Erythroblast (primary cell): Measurements from ENCODE around the gene TENT5A.

Experiments used
- DNase-seq, 2 experiments: peaks; one replicate each; lab custom pipeline; 2025; lab: John Stamatoyannopoulos, UW
- GATA1 ChIP-seq: IDR thresholded peaks from 2 replicates; pipeline ENCODE4 v1.6.1; 2011; ENCODE audit warnings: low read depth, mild to moderate bottlenecking, control low read depth, low read length, moderate library complexity
- POLR2A ChIP-seq: IDR thresholded peaks from 2 replicates; pipeline ENCODE4 v1.6.1; 2011; ENCODE audit warnings: mild to moderate bottlenecking, low read length

Gene TENT5A

GRCh38 chr6:81734081-81734480 lies 18.4 kb downstream of the TENT5A start:
- DNase-seq = peak; percentile 2 to 36

GRCh38 chr6:81731814-81732213 lies 20.7 kb downstream of the TENT5A start:
- DNase-seq = no peak

More at GRCh38 chr6:81734081-81734480, 18.4 kb downstream of the TENT5A start:
- TF ChIP-seq POLR2A (no peak), GATA1 (no peak)

DNA sequence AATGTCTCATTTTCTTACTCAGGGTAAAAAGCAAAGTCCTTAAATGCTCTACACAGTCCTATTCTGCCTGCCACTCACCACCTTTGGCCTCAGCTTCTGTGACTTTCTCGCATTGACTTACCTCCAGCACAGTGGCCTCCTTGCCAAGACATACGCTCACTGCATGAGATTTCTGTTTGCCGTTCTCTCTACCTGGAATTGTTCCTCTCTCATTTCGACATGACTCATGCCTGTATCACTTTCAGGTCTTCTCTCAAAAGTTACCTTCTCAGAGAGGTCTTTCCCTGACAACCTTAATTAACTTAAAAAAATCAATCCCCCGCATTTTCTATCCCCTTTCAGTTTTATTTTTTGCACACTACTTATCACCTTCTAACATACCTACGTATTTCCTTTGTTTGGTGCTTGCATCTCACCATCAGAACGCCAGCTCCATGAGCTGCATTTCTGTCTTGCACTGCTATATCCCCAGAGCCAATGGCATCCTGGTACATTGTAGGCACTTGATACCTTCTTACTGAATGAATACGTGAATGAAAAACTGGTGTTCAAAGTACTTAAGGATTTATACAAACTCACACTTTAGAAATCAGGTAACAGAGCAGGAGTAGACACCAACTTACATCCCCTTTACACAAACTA lies 24.5 kb downstream of the TENT5A start:
- TF ChIP-seq POLR2A = no peak
- no peak for TF ChIP-seq GATA1
- DNase-seq = no peak

More at GRCh38 chr6:81731814-81732213, 20.7 kb downstream of the TENT5A start:
- TF ChIP-seq POLR2A (no peak), GATA1 (no peak)

DNA sequence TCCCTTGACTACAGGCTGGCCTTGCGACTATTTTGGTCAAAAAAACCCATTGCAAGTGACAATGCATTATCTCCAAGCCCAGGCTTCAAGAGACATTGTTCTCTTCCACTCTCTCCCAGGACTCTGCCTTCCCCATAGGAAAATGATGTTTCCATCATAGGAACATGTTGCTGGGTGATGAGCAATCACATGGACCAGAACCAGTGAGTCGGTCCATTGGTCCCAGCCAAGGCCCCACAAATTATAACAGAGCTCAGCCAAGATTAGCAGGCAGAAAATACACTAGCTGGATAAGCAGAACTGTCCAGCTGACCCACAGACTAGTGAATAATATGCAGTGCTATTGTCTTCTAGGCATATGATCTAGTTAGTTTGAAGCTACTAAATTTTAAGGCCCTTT lies 27.4 kb downstream of the TENT5A start:
- DNase-seq = no peak
- TF ChIP-seq POLR2A = no peak

DNA sequence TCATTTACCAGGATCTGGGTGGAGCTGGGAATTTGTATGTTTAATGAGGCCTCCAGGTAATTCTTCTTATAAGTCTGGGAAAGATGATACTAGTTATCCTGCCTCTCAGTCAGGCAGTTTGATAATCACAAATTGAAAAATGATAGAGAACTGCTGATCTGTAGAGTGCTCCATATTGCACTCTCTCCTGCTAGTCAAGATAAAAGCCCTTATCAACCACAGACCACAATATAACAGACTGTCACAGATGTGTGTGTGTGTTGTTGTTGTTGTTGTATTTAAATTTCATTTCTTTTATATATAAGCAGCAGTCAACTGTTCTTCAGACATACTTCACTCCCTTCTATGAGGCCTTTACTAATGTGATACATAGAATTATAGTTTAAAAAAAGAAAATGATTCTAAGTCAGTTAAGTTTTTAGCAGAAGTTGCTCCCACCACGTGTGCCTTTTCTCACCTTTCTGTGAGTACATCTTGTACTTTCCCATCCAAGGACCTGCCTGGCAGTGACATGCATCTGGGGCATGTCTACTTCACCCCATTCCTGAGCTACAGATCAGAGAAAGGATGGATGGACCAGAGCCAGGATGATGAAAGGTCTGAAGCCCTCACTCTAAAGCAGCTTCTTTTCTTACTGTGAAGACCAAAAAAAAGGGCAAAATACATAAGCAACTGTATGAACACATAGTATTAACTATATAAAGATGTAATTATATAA lies 29.8 kb downstream of the TENT5A start:
- peak; percentile 34 to 78 for DNase-seq
- TF ChIP-seq GATA1 (no peak), POLR2A (no peak)

DNA sequence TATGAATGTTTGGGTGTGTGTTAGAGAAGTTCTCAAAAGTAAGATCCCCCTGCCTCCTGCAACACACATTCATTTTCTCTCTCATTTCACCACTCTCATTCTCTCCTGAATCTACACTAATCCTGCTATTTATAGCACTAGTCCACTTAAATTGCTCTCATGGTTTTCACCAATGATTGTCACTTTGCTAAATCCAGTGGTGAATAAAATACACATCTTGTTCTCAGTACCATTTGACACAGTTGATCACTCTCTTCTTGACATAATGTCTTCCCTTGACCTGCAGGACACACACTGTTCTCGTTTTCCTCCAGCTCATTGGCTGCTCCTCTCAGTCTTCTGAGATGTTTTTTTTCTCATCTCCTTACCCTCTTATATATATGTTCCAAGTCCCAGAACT lies 32.1 kb downstream of the TENT5A start:
- TF ChIP-seq POLR2A = no peak
- TF ChIP-seq GATA1 = no peak
- no peak for DNase-seq

DNA sequence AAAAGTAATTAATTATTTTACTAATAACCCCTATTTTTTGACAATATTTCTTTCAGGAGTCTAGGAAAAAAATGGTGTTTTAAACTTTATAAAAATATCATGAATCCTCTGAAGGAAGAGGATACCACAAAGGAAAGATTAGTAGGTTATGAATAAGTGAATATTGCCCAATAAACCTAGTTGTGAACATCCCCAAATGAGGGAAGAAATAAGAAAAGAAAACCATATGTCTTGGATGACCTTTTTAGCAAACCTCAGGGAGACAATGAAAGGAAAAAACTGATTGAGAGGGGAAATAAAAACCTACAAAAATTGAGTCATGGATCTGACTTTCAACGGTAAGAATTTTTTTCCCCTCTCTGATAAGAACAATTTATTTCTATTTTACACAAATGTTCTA lies 34.4 kb downstream of the TENT5A start:
- no peak for DNase-seq
- no peak for TF ChIP-seq GATA1
- TF ChIP-seq POLR2A = no peak

DNA sequence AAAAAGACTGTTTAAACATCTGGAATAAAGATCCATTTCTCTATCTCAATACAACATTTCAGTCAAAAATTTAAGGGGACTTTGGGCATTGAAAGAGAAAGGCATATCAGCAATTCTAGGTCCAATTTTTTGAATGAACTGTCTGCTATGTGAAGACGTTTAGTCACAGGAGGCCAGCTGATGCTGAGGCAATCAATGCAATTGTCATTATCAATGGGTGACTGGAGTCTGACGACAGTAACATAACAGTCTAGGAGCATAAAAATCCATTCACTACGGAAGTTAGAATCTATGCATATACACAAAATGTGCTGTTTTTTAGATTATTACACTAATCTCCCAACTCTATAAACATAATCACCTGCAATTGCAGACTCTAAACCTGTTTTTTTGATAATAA lies 37.8 kb downstream of the TENT5A start:
- TF ChIP-seq GATA1 (no peak), POLR2A (no peak)
- no peak for DNase-seq

GRCh38 chr6:81713205-81713604 lies 39.3 kb downstream of the TENT5A start:
- TF ChIP-seq GATA1 = no peak
- no peak for TF ChIP-seq POLR2A
- no peak for DNase-seq

GRCh38 chr6:81708113-81708699 lies 44.3 kb downstream of the TENT5A start:
- DNase-seq = no peak
- TF ChIP-seq GATA1 = no peak
- no peak for TF ChIP-seq POLR2A

GRCh38 chr6:81704700-81705099 lies 47.8 kb downstream of the TENT5A start:
- TF ChIP-seq GATA1 (no peak), POLR2A (no peak)
- DNase-seq = no peak

- TF ChIP-seq GATA1 (no peak), POLR2A (no peak)
- no peak for DNase-seq
These were observed 52.1 kb downstream of the TENT5A start for GRCh38 chr6:81700414-81700813.

GRCh38 chr6:81697559-81697958 lies 54.9 kb downstream of the TENT5A start:
- DNase-seq = no peak
- TF ChIP-seq POLR2A (no peak), GATA1 (no peak)

DNA sequence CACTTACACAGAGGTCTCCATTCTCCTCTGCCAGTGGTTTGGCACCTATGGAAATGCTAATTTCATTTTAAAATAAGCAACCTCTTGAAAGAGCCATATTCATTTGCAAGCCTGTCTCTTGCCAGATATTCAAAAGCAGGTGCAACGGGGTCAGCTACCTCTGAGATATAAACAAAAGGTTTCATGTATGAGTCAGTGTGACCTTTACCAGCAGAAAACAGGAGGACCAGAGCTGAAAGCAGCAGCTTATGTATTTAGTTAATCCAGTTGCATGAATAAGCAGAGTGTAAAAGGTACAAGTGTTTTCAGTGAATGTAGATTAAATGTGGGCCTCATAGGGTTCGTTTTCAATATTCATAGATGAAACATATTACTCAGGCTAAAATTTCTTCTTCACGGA lies 56.0 kb downstream of the TENT5A start:
- DNase-seq = no peak
- TF ChIP-seq POLR2A (no peak), GATA1 (no peak)
